Germinal center (tissue), 1 donor: ENCODE measurements around the gene TMIGD2.

Experiments
- DNase-seq: peaks from one replicate; pipeline ENCODE4 v3.0.0; 2012; ENCODE audit warnings: mixed read lengths, low spot score

Gene TMIGD2

GRCh38 chr19:4326215-4326836 lies 24.1 kb upstream of the TMIGD2 start:
- no peak for DNase-seq

- no peak for DNase-seq
Observed at GRCh38 chr19:4324228-4324627, 22.0 kb upstream of the TMIGD2 start.

DNA sequence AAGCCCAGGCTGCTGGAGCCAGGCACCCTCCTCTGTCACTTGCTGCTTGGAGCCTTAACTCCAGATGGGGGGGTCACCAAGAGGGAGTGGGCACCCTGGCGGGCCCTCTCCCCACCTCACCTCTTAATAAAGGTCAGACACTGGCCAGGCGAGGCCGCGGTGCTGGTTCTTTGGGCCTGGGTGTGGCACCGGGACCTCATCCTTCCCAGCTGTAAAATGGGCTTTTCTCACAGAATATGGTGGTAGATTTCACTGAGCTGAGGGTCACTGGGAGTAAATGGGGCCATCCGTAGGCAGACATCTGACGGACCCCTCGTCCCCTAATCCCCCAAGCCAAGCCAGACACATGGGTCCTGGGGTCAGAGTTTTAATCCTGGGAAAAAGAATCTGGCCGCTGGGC lies 21.5 kb upstream of the TMIGD2 start:
- no peak for DNase-seq

- no peak for DNase-seq
Observed at GRCh38 chr19:4322942-4323665, 20.9 kb upstream of the TMIGD2 start.

DNA sequence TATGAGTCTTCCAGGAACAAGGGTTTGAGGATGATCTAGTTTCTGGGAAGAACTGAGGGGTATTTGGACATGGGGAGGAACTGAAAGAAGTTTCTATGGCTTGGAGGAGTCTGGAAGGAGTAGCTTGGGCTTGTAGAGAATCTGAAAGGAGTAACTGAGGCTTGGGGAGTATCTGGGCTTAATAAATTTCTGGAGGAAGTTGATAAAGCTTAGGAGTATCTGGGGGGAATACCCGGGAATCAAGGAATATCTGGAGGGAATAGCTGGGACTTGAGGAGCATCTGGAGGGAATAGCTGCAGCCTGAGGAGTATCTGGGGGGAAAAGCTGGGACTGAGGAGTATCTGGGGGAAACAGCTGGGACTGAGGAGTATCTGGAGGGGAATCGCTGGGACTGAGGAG lies 18.2 kb upstream of the TMIGD2 start:
- no peak for DNase-seq

DNA sequence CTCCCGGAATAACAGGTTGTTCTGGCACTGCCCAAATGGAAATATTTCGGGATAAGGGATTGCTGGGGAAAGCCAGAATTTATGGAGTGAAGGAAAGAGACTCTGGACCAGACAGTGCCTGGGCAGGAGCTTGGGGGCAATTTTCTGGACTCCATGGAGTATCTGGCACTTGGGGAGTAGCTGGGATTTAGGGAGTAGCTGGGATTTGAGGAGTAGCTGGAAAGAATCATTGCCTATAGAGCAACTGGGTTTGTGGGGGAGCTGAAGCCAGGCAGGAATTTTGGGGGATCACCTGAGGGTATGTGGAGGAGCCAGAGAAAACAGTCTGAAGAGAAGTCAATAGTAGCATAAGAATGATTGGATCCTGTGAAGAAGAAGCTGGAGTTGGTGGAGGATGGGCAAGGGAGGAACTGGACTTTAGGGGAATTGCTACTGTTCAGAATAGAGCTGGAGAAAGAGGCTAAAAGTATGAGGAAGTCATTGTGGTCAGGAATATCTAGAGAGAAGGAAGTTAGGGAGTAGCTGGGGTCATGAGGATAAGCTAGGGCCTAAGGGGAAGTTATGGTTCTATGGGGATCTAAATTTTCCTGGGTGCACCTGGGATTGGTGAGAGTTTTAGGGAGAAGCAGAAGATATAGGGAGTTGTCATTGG lies 17.0 kb upstream of the TMIGD2 start:
- no peak for DNase-seq

DNA sequence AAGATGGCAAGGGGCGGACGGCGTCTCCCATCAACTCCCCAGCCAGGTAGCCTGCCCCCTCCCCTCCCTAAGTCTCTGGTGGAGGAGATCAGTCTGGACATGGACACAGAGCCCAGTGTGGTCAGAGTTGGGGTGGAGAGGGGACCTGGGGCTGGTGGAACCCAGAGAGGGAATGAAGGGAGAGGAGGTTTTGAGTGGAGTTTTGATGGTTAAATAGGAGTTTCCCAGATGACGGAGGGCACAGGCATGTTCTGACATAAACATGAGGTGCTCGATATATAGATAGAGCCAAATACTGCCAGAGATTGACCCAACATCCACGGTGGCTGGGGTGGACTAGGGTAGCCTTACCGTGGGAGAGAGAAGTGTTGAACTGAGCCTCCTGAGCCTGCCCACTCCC lies 16.3 kb upstream of the TMIGD2 start:
- DNase-seq = no peak

GRCh38 chr19:4316956-4317355 lies 14.8 kb upstream of the TMIGD2 start:
- no peak for DNase-seq

DNA sequence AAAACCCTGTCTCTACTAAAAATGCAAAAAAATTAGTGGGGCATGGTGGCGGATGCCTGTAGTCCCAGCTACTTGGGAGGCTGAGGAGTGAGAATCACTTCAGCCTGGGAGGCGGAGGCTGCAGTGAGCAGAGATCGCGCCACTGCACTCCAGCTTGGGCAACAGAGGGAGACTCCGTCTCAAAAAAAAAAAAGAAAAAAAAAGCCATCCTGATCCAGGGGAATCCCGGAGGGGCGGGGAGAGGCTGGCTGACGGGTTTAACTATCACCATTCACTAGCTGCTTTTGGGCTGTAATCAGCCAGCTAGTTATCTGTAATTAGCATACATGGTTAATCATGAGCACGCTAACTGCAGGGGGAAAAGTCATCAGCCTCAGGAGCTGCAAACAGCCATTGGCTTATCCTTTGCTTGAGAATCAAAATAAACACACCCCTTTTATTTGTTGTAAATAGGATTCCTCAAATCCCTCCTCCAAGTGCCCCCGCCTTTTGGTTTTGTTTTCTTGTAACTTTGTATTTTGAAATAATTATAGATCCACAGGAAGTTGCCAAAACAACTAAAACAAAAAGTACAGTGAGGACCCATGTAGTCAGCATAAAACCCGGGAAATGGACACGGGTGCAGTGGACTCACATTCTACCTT lies 11.8 kb upstream of the TMIGD2 start:
- no peak for DNase-seq

DNA sequence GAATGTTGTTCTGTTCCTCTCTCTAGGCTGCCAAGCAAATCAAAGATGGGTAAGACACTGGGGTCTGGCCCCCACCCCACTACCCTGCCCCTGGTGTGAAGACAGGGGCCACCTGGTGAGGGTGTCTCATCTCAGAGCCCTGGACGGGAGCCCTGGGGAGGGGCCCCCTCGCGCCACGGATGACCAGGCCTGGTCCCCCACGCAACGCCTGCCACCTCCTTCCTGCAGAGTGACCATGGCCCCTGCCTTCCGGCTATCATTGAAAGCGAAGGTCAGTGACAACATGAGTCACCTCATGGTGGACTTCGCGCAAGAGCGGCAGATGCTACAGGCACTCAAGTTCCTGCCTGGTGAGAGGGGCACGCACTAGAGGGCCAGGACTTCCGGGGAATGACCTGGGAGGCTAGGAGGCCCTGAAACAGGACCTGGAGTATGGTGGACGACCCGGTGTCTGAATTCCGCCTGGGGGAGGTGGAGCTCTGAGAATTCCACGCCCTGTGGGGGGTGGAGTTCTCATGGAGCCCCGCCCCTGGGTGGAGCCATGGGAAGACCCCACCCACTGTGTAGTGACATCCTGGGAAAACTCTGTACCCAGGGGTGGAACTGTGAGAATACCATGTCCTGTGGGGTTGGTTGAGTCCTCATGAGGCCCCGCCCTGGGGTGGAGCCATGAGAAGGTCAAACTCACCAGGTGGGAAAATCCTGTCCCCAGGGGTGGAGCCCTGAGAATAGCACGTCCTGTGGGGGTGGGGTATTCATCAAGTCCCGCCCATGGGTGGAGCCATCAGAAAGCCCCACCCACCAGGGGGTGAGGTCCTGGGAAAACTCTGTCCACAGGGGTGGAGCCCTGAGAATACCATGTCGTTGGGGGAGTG lies 8.3 kb upstream of the TMIGD2 start:
- no peak for DNase-seq

GRCh38 chr19:4305659-4306058 lies 3.5 kb upstream of the TMIGD2 start:
- DNase-seq = no peak

DNA sequence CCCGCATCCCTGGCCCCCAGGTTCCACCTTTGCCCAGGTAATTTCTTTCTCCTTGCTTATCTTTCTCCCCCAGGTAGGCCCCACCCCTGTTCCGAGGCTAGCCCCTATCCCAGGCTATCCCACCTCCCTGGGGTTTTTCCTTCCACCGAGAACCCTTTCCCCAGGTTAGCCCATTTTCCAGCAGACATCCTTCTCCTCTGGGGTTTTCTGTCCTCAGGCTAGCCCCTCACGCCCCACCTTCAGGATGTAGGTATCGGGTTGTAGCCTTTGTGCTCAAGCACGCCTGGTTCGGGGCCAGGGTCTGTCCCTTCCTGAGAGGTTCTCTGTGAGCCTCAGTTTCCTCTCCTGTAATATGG lies 3.0 kb upstream of the TMIGD2 start:
- DNase-seq = no peak

DNA sequence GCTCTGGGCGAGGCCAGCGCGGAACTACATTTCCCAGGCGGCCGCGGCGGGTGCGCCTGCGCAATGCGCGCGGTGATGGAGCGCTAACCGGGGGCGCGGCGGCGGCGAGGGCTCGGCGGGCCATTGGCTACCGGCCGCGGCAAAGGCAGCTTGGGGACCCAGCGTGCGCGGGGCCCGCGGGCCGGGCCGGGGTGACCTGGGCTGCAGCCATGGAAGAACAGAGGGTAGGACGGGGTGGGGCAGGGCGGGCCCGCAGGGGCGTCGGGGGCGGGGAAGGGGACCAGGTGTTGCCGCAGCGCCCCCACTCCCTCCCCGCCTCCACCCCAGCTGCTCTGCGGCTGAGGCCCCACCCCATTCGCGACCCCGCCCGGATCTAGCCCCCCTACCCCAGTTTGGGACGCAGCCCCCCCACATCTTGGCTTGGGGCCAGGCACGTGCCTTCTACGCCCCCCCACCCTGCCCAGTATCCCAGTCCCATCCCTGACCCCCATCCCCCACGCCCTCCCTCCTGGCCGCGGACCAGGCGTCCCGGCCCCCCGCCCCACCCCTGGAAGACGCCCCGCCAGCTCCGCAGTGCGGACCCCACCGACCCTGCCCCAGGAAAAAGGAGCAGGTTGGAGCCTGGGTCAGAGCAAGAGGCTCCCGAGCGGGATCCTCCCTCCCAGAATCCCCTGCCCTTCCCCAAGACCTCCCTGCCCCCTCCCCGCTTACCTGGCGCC lies 2.5 kb upstream of the TMIGD2 start, which contains the start of gene FSD1:
TSS of gene FSD1 (plus strand) at position 61 of the 719 bp plus-strand sequence. CDS start at position 210, 149 bp downstream.
- peak; percentile 93 for DNase-seq

DNA sequence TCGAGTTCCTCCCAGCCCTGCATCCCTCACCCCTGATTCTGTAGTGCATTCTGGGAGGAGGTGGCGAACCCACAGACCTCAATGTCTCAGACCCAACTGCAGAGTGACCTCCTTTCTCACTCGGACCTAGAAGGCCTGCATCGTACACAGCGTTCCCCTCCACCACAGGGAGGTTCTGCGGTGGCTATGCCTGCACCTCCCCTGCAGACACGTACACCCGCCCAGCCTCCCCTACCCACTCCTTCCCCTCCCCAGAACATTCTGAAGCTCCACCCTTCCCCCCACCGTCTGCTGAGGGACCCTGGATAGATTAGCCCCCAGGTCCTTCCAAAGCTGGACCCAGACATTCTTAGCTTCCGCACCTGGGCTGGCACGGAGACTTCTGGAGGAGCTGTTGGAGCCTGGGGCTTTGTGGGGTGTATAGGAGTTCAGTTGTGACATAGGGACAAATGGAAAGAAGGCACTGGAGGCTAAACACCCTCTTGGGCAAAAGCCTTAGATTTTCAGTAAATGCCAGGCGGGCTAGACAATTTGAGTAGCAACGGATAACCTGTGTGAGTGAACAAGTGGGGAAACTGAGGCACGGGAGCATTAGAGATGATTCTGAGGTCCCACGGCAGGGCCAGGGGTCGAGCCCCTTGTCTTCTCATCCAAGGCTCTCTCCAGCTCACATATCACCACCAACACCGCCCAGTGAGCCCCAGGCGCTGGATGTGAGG lies 1.8 kb upstream of the TMIGD2 start:
- no peak for DNase-seq

DNA sequence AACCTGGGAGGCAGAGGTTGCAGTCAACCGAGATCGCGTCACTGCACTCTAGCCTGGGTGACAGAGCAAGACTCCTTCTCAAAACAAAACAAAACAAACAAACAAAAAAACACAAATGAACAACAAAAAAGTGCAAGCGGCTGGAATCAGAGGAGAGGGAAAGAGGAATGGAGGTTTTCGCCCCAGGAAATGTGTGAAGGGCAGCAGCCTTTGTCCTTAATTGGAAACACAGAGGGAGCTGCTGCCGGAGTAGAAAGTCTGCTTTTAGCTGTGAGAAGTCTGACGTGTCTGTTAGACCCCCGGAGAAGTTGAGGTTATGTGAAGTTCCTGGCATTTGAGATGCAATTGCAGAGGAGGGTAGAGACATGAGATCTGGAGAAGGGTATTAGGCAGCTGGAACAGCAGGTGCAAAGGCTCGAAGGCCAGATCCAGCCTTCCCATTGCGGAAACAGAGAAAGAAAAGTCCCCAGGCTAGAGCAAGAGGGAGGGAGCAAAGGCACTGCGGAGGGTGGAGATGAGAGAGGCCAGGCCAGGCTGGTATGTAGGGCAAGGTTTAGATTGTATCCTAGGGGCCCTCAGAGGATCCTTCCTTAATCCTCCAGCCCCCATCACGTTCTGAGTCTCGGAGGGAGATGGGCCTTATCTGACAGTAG lies 473 bp downstream of the TMIGD2 start:
- no peak for DNase-seq

GRCh38 chr19:4300589-4300988 lies 1.6 kb downstream of the TMIGD2 start:
- no peak for DNase-seq

DNA sequence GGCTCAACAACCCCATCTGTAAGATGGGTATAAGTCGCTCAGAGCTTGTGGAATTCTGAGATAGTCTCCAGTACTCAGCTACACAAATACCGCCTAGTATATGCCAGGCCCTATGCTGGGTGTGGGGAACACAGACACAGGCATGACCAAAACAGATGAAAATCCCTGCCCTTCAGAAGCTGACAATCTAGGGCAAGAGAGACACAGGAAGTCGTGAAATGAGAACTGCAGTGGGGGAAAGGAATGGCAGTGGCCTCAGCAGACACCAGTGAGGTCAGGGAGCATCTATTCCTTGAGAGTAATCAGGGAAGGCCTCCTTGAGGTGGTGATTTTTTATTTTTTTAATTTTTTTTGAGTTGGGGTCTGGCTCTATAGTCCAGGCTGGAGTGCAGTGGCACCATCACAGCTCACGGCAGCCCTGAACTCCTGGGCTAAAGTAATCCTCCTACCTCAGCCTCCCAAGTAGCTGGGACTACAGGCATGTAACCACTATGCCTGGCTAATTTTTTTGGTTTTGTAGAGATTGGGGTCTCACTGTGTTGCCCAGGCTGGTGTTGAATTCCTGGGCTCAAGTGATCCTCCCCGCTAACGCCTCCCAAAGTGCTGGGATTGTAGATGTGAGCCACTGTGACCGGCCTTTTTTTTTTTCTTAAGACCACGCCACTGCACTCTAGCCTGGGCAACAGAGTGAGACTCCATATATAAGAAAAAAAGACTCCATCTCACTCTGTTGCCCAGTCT lies 3.2 kb downstream of the TMIGD2 start:
- no peak for DNase-seq

DNA sequence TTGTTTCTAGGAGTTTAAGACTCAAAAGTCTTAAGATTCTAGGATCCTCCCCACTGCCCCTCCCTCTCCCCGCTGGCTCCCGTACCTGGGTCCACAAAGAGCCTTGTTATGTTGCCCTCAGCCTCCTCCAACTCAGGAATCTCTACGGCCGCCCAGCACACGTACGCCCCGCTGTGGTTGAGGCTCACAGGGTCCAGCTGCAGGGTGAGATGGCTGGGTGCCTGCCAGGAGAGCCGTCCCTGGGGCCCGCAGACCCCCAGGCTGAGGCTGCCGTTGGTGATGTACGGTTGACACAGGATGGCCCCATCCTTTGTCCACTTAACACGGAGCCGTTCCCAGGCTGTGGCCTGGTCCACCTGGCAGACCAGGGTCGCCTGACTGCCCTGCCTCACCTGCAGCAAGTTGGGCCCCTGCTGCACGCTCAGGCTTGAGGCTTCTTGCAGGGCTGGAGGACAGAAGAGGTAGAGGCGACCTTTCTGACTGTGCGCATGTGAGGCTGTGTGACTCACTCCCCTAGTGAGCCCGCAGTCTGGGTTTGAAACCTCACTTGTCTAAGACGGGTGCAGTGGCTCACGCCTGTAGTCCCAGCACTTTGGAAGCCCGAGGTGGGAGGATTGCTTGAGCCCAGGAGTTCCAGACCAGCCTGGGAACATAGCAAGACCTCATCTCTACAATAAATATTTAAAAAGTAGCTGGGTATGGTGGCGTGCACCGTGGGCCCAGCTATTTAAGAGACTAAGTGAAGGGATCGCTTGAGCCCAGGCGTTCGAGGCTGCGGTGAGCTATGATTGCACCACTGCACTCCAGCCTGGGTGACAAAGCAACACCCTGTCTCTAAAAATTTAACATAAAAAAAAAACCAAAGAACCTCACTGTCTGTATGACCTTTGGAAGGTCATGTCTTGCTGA lies 4.0 kb downstream of the TMIGD2 start:
- DNase-seq = no peak
